Measurements from ENCODE around the gene GPR146.
A peak's percentile ranks its signal among the peaks of the same experiment; 100 is the strongest.

Gene GPR146

GRCh38 chr7:1044189-1045068 is at the start of gene GPR146:
GPR146 (plus strand) TSS chr7:1044546; CDS start chr7:1057516, 12,970 bp downstream.
- Histone ChIP-seq H3K9me3 (ENCODE audit: low read depth, low read length) (no peaks in the 10 kb centered on the region), H3K27ac (peak within 1 kb of the TSS; percentile 99), H3K9ac (ENCODE audit: insufficient read length) (peak within 1 kb of the TSS; percentile 84), H3K4me3 (peak within 1 kb of the TSS; percentile 77), H3K36me3 (ENCODE audit: insufficient read depth, low read length) (no peaks in the 10 kb centered on the region)
- DNase-seq (ENCODE audit: low read depth, low spot score) = peak; percentile 88
- TF ChIP-seq POLR2AphosphoS5 (IDR thresholded peaks at IDR 0.05; ENCODE audit: borderline replicate concordance, low read depth, low read length) (peak; percentile 58), EZH2 (IDR thresholded peaks at IDR 0.05) (no peak)

GRCh38 chr7:994592-995308 is 49.6 kb upstream of the GPR146 start:
- H3K4me3 ChIP-seq = no peak overlapping the region
- no peak overlapping the region for H3K27ac ChIP-seq
- TF ChIP-seq EZH2 (IDR thresholded peaks at IDR 0.05) (no peak), FOXP2 (optimal IDR thresholded peaks at IDR 0.05; ENCODE audit: control extremely low read depth, extremely low read length, insufficient read depth) (no peak), POLR2AphosphoS5 (IDR thresholded peaks at IDR 0.05; ENCODE audit: borderline replicate concordance, low read depth, low read length) (no peak)
- no peak overlapping the region for H3K9ac ChIP-seq (ENCODE audit: insufficient read length)
- DNase-seq (ENCODE audit: low read depth, low spot score) = no peak
- H3K36me3 ChIP-seq (ENCODE audit: insufficient read depth, low read length) = no peaks in the 10 kb centered on the region
- no peaks in the 10 kb centered on the region for H3K9me3 ChIP-seq (ENCODE audit: low read depth, low read length)

GRCh38 chr7:995571-995970 is 48.8 kb upstream of the GPR146 start:
- H3K9me3 ChIP-seq (ENCODE audit: low read depth, low read length) = no peaks in the 10 kb centered on the region
- H3K36me3 ChIP-seq (ENCODE audit: insufficient read depth, low read length) = no peaks in the 10 kb centered on the region
- H3K27ac ChIP-seq = no peak overlapping the region
- no peak overlapping the region for H3K4me3 ChIP-seq
- no peak overlapping the region for H3K9ac ChIP-seq (ENCODE audit: insufficient read length)
- no peak for TF ChIP-seq EZH2 (IDR thresholded peaks at IDR 0.05)
- TF ChIP-seq FOXP2 (optimal IDR thresholded peaks at IDR 0.05; ENCODE audit: control extremely low read depth, extremely low read length, insufficient read depth) = no peak
- no peak for TF ChIP-seq POLR2AphosphoS5 (IDR thresholded peaks at IDR 0.05; ENCODE audit: borderline replicate concordance, low read depth, low read length)
- DNase-seq (ENCODE audit: low read depth, low spot score) = no peak

GRCh38 chr7:996079-996872 is 48.1 kb upstream of the GPR146 start:
- no peak overlapping the region for H3K27ac ChIP-seq
- no peaks in the 10 kb centered on the region for H3K9me3 ChIP-seq (ENCODE audit: low read depth, low read length)
- H3K4me3 ChIP-seq = no peak overlapping the region
- no peaks in the 10 kb centered on the region for H3K36me3 ChIP-seq (ENCODE audit: insufficient read depth, low read length)
- no peak for DNase-seq (ENCODE audit: low read depth, low spot score)
- no peak overlapping the region for H3K9ac ChIP-seq (ENCODE audit: insufficient read length)
- TF ChIP-seq POLR2AphosphoS5 (IDR thresholded peaks at IDR 0.05; ENCODE audit: borderline replicate concordance, low read depth, low read length) (no peak), EZH2 (IDR thresholded peaks at IDR 0.05) (no peak), FOXP2 (optimal IDR thresholded peaks at IDR 0.05; ENCODE audit: control extremely low read depth, extremely low read length, insufficient read depth) (no peak)

GRCh38 chr7:997404-998395 is 46.6 kb upstream of the GPR146 start:
- no peaks in the 10 kb centered on the region for H3K9me3 ChIP-seq (ENCODE audit: low read depth, low read length)
- H3K4me3 ChIP-seq = no peak overlapping the region
- no peak for DNase-seq (ENCODE audit: low read depth, low spot score)
- no peak for TF ChIP-seq EZH2 (IDR thresholded peaks at IDR 0.05)
- no peak for TF ChIP-seq FOXP2 (optimal IDR thresholded peaks at IDR 0.05; ENCODE audit: control extremely low read depth, extremely low read length, insufficient read depth)
- no peak for TF ChIP-seq POLR2AphosphoS5 (IDR thresholded peaks at IDR 0.05; ENCODE audit: borderline replicate concordance, low read depth, low read length)
- H3K9ac ChIP-seq (ENCODE audit: insufficient read length) = no peak overlapping the region
- no peaks in the 10 kb centered on the region for H3K36me3 ChIP-seq (ENCODE audit: insufficient read depth, low read length)
- 0 out of 2 replicates have a peak overlapping the region, but pooled peaks have one; percentile 19 for H3K27ac ChIP-seq

GRCh38 chr7:999149-999879 is 45.0 kb upstream of the GPR146 start:
- TF ChIP-seq FOXP2 (optimal IDR thresholded peaks at IDR 0.05; ENCODE audit: control extremely low read depth, extremely low read length, insufficient read depth) (no peak), POLR2AphosphoS5 (IDR thresholded peaks at IDR 0.05; ENCODE audit: borderline replicate concordance, low read depth, low read length) (no peak), EZH2 (IDR thresholded peaks at IDR 0.05) (no peak)
- peak overlapping the region; percentile 64 for H3K27ac ChIP-seq
- H3K4me3 ChIP-seq = no peak overlapping the region
- no peaks in the 10 kb centered on the region for H3K9me3 ChIP-seq (ENCODE audit: low read depth, low read length)
- no peak for DNase-seq (ENCODE audit: low read depth, low spot score)
- H3K9ac ChIP-seq (ENCODE audit: insufficient read length) = no peak overlapping the region
- H3K36me3 ChIP-seq (ENCODE audit: insufficient read depth, low read length) = no peaks in the 10 kb centered on the region
